GM18519 (cell line): ENCODE data around the gene SRRM3.
"Not testable (repeated sequence)": the region's sequence is repeated elsewhere in the genome, so short reads cannot be mapped to it uniquely, and the experiment has no call there.

Experiments used
- ATAC-seq: cut with Tn5 transposase; IDR thresholded peaks from one replicate; pipeline ENCODE4 v1.9.1; 2021; ENCODE audit warnings: mild to moderate bottlenecking, moderate library complexity; ENCODE audit not compliant: unreplicated experiment, low FRiP score

SRRM3 gene

DNA sequence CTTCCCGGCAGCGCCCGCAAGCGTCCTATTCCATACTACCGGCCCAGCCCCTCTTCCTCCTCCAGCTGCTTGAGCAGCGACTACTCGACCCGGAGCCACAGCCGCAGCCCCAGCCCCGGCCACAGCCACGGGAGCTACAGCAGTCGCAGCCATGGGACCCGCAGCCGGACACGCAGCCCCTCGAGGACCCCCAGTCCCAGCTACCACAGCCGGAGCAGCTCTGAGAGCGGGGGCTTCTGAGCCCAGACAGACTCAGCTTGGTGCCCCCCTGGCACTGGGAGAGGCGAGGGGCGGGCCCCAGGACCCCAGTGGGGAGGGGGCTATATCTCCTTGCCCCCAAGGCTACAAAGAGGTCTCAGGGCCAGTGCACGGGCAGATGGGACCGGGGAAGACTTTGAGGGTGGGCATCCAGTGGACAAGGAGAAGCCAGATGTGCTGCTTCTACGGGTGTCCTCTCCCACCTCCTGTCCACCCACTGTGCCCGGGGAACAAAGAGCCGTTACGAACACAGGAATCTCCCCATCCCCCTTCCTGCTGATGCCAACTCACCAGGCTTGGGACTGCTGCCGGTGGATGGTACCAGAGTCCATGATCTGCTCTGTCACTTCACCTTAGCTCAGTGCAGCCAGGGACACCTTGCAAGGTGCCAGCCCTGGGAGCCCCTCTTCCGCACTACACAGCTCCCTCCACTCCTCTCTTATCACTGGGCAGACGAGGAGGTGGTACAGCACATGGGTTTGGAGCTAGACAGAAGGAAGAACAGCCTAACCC lies 84.1 kb downstream of the SRRM3 start:
- ATAC-seq = no peak

DNA sequence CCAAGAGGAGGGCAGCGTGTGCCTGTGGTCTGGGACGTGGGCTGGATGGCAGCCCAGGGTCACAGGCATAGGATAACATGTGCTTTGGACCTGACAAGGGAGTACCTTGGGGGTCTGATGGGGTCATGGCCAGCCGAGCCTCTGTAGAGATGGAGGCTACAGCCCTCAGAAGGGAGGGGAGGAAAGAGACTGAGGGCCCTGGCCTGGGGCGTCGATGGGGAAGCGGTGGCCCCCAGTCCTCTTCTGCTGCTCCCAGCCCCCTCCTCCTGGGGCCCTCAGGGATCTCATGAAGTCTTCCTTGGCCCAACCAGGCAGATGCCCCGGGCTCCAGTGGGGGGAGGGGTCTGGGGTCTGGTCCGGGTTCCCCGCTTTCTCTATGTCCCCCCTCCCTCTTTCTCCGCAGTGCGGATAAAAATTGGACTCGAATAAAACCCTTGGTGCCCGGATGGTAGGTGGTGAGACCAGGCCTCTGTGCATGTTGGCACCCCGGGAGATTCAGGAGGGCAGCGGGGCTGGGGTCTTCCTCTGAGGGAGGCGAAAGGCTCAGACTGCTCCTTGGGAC lies 85.2 kb downstream of the SRRM3 start:
- ATAC-seq = no peak

DNA sequence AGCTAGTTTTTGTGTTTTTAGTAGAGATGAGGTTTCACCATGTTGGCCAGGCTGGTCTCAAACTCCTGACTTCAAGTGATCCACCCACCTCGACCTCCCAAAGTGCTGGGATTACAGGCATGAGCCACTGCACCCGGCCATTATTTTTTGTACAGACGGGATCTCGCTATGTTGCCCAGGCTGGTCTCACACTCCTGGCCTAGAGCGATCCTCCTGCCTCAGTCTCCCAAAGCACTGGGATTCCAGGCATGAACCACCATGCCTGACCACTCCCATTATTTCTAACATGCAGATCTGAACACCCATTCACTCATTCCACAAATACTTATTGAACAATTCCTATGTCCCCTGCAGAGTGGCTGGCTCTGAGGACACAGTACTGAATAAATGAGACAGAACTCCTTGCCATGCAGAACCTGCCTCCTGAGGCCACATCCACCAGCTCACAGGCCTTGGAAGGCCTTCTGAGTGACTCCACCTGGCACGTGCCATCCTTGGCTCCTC lies 89.2 kb downstream of the SRRM3 start:
- ATAC-seq = not testable (repeated sequence)

DNA sequence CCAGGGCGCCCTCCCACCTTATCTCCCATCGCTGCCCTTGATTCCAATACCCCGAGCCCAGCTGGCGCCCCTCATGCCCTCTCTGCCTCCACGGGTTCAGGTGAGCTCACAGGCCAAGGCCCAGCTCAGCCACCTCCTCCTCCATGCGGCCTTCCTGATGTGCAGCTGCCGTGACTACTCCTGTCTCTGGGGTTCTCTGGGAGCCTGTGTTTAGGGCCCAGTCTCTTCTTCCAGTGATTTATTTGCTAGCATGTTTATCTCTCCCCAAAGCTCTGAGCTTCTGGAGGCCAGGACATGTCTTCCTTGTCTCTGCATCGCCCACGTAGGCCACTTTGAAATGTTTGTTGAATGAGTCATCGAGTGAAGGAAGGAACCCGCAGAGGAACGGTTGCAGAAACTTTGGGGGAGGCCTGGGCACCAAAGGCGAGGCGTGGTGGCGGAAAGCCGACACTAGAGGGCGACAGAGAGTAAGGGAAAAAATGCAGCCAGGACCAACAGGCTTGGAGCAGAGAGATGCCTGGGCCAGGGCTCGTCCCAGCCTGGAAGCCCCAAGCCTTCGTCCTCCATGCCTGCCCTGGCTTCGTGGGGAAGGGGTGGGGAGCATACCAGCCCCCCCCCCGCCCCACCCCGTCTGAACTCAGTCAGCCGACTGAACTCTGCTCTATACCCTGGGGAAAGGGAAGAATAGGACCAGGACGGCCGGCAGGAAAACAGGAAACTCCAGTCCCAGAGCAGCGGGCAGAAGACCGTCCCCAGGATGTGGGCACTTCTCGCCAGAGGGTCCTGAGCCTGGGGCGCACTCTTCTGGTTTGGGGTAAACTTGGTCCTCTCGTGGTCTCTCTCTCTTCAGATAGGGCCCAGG lies 89.9 kb downstream of the SRRM3 start:
- peak; percentile 49 for ATAC-seq

DNA sequence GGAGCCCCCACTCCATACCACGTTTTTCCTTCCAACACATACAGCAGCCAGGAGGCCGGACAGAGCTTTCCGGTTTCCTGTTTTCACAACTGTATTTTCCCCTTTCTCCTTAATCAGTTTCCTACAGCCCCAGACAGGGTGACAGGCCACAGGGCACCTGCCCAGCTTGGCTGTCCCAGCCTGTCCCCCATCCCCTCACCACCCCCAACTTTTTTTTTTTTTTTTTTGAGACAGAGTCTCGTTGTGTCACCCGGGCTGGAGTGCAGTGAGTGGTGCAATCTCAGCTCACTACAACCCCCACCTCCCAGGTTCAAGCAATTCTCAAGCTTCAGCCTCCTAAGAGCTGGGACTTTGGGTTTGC lies 90.5 kb downstream of the SRRM3 start:
- ATAC-seq = no peak

DNA sequence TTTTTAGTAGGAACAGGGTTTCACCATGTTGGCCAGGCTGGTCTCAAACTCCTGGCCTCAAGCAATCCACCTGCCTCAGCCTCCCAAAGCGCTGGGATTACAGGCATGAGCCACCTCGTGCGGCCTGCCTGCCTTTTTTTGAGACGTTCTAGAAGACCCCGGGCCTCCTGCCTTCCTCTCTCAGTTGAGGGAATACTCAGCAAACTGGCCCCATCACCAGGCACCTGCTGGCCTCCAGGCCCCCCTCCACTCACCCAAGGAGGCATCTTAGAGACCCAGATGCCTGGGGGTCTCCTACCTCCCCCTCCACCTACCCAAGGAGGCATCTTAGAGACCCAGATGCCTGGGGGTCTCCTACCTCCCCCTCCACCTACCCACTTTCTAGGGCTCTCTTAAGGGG lies 91.2 kb downstream of the SRRM3 start:
- not testable (repeated sequence) for ATAC-seq

DNA sequence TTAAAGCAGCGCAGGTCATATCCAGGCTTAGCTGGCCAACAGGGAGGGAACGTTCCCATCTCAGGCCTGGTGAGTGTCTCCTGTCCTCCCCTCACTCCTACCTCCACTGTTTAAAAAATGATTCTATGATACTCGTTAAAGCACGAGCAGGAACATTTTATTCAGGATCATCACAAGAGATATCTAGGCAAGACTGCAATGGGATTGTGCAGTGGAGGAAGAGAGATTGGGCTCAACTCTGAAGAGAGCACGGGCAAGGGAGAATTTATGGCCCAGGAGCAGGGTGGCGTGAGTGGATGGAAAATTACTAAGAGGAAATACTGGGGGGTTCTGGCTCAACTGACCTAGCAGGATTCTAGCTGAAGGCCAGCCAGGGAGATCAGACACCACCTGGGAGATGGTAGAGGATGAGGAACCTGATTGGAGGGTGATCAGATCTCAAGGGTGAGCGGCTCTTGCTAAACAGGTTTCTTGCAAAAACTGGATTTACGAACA lies 91.8 kb downstream of the SRRM3 start:
- ATAC-seq = no peak

DNA sequence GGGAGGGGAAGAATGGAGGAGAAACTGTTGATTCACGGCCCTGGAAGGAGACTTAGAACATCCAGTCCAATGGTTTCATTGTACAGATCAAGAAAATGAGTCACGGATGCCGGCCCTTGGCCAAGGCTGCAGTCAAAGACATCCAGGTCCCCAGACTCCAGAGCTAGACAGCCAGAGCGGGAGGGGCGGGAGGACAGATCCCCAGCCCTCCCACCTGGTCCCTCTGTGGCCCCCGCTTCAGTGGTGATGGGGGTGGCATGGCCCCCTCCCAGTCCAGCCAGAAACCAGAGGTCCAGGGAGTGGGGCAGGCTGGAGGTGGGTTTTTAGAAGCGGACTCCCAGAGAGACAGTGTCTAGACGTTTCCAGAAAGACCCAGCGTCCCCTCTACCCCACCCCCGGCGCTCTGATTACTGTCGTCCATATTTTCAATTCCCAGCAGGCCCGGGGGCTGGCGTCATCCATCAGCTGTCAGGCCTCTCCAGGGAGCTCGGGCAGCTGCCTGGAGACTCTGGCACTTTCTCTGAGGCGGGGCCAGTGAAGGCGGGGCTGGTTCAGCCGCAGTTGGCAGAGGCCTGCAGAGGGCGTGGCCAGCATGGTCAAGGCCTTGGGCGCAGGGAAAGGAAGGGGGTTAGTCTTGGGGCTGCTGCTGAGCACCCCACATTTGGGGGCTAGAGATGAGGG lies 92.8 kb downstream of the SRRM3 start:
- no peak for ATAC-seq

DNA sequence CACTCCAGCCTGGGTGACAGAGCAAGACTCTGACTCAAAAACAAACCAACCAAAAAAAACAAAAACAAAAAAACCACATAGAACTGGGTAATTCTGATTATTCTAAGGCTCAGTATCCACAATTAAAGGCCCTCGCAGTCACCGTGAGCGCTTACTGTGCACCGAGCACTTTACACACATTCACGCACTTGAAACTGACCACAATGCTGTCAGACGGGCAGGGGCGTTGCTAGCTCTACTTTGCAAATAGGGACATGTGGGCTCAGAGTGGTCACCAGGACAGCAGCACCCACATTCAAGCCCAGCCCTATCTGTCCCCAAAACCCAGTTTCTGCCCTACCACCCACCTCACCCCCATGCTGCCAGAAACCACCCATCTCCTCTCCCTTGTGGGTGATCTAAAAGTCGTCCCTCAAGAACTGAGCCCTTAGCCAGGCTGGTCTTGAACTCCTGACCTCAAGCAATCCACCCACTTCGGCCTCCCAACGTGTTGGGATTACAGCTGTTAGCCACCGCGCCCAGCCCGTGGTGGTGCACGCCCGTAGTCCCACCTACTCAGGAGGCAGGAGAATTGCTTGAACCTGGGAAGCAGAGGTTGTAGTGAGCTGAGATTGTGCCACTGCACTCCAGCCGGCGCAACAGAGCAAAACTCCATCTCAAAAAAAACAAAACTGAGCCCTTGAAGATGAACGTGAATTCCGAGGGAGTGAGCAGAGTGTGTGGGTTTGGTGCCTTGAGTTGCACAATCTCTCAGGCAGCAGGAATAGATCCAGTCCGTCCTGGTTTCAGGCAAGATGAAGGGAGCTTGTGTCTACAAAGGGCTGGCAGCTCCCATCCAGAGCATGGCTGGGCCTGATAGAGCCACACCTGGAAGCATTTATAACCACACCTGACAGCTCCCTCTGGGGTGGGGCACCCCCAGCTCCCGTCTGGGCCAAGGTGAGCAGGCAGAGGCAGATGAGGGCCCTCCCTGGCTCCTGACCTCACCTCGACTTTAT lies 95.3 kb downstream of the SRRM3 start:
- no peak for ATAC-seq

DNA sequence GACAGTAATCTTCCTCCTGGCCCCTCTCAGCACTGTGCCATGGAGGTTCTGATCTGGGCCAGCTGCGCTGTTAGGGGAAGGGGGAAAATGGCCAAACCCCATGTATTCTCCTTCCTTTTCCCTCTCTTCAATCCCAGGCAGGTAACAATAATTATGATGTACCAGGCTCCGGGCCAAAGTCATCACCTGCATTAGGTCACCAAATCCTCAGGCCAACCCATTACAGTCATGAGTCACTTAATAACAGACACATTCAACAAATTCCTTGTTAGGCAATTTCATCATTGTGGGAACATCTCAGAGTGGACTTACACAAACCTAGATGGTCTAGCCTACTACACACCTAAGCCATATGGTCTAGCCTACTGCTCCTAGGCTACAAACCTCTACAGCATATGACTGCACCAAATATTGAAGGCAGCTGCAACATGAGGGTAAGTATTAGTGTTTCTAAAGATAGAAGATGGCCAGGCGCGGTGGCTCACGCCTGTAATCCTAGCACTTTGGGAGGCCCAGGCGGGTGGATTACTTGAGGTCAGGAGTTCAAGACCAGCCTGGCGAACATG lies 98.6 kb downstream of the SRRM3 start:
- no peak for ATAC-seq

DNA sequence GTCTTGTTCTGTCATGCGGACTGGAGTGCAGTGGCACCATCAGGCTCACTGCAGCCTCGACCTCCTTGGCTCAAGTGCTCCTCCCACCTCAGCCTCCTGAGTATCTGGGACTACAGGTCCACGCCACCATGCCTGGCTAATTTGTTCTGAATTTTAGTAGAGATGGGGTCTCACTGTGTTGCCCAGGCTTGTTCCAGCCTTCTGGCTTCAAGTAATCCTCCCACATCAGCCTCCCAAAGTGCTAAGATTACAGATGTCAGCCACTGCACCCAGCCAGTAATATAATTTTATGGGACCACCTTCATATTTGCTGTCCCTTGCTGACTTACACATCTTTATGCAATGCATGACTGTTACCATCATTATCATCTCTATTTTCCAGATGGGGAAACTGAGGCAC lies 99.3 kb downstream of the SRRM3 start:
- no peak for ATAC-seq

DNA sequence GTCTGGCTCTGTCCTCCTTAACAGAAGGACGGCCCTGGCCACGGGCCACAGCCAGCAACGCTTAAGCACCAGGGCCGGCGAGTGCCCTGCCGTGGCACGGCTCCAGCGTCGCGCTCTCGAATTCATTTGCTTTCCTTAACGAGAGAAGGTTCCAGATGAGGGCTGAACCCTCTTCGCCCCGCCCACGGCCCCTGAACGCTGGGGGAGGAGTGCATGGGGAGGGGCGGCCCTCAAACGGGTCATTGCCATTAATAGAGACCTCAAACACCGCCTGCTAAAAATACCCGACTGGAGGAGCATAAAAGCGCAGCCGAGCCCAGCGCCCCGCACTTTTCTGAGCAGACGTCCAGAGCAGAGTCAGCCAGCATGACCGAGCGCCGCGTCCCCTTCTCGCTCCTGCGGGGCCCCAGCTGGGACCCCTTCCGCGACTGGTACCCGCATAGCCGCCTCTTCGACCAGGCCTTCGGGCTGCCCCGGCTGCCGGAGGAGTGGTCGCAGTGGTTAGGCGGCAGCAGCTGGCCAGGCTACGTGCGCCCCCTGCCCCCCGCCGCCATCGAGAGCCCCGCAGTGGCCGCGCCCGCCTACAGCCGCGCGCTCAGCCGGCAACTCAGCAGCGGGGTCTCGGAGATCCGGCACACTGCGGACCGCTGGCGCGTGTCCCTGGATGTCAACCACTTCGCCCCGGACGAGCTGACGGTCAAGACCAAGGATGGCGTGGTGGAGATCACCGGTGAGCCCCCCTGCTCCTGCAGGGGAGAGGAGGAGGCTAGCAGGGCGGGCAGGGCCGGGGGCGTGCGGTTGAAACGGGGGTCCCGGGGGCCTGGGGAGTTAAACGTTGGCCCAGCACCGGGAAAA lies 100.9 kb downstream of the SRRM3 start, which contains the start of gene HSPB1:
Gene HSPB1 (plus strand): TSS at position 327 of the 855 bp plus-strand sequence. CDS start 40 bp downstream, at position 367.
- no peak for ATAC-seq

DNA sequence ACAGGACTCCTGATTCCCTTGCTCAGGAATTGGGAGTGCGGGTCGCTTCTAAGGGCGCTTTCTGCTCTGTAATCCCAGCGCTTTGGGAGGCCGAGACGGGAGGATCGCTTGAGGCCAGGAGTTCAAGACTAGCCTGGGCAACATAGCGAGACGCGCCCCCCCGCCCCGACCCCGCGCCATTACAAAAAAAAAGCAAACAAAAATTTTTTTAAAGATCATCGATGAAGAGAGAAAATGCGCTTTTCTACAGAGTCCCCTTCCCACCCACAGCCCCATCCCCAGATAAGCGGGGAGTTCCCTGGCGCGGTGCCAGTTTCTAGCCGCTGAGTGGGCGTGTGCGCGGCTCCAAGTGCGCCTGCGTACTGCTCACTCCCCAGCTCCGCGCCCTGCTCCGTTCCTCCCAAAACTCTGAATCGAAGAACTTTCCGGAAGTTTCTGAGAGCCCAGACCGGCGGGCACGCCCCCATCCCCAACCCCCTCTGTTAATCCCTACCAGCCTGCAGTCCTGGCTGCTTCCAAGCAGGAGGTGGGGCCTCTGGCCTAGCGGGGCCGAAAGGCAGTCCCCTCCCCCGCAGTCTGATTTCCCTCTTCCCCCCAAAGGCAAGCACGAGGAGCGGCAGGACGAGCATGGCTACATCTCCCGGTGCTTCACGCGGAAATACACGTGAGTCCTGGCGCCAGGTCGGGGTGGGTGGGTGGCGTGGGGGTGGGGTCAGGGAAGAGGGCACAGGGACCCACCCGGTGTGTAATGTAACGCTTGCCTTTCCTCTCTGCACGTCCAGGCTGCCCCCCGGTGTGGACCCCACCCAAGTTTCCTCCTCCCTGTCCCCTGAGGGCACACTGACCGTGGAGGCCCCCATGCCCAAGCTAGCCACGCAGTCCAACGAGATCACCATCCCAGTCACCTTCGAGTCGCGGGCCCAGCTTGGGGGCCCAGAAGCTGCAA lies 101.8 kb downstream of the SRRM3 start:
- no peak for ATAC-seq

DNA sequence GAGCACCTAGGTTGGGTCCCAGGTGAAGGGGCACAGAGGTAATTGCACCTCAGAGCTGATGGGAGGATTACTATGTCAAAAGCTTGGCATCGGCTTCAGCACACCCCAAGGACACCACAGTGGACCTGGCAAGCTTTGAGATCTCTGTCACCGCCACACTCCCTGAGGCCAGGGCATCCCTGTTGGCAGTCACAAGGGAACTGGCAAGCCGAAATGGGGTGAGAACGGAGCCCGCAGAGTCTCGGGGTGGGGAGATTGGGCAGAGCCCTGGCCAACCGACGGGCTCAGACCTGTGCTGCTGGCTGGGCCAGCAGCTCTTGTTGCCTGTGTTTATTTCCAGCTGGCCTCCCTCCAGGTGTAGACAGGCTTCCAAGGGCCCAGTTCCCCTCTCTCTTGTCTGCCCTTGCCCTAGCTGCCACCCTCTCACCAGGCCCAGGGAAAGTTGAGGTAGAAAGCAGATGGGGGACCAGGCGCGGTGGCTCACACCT lies 103.2 kb downstream of the SRRM3 start:
- no peak for ATAC-seq

DNA sequence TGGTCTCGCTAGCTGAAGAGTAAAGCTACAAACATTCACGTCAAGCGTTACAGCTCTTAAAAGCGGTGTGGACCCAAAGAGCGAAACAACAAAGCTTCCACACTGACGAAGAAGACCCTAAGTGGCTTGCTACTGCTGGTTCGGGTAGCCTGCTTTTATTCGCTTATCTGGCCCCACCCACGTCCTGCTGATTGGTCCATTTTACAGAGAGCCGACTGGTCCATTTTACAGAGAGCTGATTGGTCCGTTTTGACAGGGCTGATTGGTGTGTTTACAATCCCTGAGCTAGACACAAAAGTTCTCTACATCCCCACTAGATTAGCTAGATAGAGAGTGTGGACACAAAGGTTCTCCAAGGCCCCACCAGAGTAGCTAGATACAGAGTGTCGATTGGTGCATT lies 107.2 kb downstream of the SRRM3 start:
- ATAC-seq = not testable (repeated sequence)

DNA sequence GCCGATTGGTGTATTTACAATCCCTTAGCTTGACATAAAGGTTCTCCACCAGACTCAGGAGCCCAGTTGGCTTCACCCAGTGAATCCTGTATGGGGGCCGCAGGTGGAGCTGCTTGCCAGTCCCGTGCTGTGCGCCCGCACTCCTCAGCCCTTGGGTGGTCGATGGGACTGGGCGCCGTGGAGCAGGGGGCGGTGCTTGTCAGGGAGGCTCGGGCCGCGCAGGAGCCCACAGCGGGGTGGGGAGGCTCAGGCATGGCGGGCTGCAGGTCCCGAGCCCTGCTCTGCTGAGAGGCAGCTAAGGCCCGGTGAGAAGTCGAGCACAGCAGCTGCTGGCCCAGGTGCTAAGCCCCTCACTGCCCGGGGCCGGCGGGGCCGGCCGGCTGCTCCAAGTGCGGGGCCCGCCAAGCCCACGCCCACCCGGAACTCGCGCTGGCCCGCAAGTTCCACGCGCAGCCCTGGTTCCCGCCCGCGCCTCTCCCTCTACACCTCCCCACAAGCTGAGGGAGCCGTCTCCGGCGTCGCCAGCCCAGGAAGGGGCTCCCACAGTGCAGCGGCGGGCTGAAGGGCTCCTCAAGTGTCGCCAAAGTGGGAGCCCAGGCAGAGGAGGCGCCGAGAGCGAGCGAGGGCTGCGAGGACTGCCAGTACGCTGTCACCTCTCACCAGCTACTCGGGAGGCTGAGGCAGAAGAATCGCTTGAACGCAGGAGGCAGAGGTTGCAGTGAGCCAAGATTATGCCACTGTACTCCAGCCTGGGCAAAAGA lies 107.8 kb downstream of the SRRM3 start:
- not testable (repeated sequence) for ATAC-seq
